ENCODE data around the gene RGS11.

RGS11 gene

DNA sequence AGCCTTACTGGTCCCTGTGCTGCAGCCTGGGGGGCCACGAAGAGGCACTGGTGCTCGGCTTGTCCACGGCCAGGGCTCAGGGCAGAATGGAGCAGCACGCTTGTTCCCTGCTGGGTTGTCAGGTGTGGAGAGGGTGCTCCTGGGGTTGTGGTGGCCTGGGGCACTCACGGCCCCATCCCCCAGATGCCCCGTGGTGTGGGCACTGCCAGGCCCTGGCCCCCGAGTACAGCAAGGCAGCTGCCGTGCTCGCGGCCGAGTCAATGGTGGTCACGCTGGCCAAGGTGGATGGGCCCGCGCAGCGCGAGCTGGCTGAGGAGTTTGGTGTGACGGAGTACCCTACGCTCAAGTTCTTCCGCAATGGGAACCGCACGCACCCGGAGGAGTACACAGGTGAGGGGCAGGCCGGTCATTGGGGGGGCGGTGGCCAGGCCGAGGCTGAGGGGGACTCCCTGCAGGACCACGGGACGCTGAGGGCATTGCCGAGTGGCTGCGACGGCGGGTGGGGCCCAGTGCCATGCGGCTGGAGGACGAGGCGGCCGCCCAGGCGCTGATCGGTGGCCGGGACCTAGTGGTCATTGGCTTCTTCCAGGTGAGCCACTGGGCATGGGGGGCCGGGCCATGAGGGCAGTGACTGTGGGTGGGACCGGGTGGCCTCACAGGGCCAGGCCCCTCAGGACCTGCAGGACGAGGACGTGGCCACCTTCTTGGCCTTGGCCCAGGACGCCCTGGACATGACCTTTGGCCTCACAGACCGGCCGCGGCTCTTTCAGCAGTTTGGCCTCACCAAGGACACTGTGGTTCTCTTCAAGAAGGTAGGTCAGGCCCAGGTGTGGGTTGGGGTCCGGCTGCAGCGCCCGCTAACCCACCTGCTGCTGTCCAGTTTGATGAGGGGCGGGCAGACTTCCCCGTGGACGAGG, 8.7 kb upstream of the RGS11 start:
- H3K4me3 ChIP-seq (ENCODE audit: low read depth, low read length): no peak overlapping the region
- TF ChIP-seq, protein P1, sequence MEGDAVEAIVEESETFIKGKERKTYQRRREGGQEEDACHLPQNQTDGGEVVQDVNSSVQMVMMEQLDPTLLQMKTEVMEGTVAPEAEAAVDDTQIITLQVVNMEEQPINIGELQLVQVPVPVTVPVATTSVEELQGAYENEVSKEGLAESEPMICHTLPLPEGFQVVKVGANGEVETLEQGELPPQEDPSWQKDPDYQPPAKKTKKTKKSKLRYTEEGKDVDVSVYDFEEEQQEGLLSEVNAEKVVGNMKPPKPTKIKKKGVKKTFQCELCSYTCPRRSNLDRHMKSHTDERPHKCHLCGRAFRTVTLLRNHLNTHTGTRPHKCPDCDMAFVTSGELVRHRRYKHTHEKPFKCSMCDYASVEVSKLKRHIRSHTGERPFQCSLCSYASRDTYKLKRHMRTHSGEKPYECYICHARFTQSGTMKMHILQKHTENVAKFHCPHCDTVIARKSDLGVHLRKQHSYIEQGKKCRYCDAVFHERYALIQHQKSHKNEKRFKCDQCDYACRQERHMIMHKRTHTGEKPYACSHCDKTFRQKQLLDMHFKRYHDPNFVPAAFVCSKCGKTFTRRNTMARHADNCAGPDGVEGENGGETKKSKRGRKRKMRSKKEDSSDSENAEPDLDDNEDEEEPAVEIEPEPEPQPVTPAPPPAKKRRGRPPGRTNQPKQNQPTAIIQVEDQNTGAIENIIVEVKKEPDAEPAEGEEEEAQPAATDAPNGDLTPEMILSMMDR (IDR thresholded peaks at IDR 0.05; ENCODE audit: borderline replicate concordance, insufficient read depth, low read depth, low read length): no peak

DNA sequence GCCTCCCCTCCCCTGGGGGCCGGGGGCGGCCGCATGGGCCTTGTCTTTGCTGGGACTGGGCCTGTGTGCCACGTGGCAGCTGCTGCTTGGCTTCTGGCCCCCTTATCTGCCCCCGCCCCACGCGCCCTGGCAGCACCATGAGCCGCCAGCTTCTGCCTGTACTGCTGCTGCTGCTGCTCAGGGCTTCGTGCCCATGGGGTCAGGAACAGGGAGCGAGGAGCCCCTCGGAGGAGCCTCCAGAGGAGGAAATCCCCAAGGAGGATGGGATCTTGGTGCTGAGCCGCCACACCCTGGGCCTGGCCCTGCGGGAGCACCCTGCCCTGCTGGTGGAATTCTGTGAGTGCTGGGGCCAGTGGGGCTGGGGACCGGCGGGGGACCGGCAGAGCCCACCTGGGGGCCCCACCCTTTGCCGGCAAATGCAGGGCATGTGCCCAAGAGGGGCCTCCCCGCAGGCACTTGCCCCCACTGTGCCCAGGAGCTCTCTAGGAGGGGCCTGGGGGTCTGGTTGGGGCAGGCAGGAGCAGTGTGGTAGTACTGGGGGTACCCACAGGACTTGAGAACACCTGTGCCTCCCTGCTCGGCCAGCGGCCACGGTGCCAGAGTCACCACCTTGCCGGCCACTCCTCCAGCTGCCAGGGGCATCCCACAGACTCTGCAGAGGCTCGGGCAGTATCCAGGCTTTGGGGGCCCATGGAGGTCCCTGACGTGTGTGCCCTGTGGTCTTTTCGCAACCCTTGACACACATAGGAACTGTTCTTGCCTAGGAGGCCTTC, 7.5 kb upstream of the RGS11 start, which contains the start of gene PDIA2:
PDIA2 (plus strand) TSS at position 132 of the 773 bp plus-strand sequence; CDS start at position 138, 6 bp downstream.
- TF ChIP-seq, protein P1 (IDR thresholded peaks at IDR 0.05; ENCODE audit: borderline replicate concordance, insufficient read depth, low read depth, low read length): no peak
- H3K4me3 ChIP-seq (ENCODE audit: low read depth, low read length): no peak within 1 kb of the TSS

DNA sequence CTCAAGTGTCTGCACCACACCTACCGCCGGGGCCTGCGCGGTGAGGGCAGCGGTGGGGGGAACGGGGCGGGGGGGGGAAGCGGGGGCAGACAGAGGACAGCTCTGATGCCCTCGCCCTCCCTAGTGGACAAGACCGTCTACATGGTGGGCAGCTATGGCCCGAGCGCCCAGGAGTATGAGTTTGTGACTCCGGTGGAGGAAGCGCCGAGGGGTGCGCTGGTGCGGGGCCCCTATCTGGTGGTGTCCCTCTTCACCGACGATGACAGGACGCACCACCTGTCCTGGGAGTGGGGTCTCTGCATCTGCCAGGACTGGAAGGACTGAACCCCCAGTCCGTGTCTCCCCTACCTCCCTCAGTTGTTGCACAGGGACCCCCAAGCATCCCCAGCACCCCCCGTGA, 6.7 kb upstream of the RGS11 start:
- no peak overlapping the region for H3K4me3 ChIP-seq (ENCODE audit: low read depth, low read length)
- TF ChIP-seq, protein P1 (IDR thresholded peaks at IDR 0.05; ENCODE audit: borderline replicate concordance, insufficient read depth, low read depth, low read length): no peak

DNA sequence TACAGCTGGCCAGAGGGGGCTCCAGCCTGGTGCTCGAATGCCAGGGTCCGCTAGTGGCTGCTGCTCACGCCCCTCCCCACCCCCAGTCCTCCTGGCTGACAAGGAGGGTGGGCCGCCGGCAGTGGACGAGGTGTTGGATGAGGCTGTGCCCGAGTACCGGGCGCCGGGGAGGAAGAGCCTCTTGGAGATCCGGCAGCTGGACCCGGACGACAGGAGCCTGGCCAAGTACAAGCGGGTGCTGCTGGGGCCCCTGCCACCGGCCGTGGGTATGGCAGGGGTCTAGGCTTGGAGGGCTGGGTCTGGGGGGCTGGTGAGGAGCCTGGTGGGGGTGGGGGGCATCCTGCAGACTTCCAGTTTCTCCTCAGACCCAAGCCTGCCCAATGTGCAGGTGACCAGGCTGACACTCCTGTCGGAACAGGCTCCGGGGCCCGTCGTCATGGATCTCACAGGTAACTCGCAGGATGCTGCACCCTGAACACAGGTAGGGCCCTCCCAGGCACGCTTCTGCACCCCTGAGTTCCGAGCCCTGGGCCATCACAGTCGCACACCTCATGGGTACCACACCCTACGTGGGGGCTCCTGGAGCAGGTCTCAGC, 6.0 kb upstream of the RGS11 start:
- H3K4me3 ChIP-seq (ENCODE audit: low read depth, low read length): no peak overlapping the region
- TF ChIP-seq, protein P1 (IDR thresholded peaks at IDR 0.05; ENCODE audit: borderline replicate concordance, insufficient read depth, low read depth, low read length): no peak

DNA sequence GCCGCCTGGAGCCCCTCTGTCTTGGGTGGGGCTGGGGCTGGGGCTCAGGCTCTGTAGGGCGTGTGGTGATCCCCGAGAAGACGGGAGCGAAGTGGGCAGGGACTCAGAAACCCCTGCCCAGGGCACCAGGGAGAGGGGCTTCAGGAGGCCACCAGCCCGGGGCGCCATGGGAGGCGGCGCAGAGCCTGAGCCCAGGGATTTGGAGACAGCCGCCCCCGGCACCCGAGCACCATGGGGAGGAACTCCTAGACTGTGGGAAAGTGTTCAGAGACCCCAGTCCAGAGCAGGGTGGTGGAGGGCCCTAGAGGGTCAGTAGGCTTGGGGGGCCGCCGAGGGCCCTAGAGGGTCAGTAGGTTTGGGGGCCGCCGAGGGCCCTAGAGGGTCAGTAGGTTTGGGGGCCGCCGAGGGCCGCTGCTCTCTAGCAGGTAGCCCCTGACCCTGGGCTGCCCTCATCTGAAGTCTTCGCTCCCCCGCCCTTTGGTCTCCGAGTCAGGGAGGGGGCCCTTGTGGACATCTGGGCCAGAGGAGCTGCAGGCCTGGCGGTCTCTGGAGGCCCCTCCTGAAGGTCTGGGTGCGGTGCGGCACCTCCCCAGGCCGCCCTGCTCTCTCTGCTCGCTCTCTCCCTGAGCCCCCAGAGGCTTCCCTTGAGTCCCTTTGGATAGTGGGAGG, 5.4 kb upstream of the RGS11 start:
- H3K4me3 ChIP-seq (ENCODE audit: low read depth, low read length): no peak overlapping the region
- TF ChIP-seq, protein P1 (IDR thresholded peaks at IDR 0.05; ENCODE audit: borderline replicate concordance, insufficient read depth, low read depth, low read length): no peak

DNA sequence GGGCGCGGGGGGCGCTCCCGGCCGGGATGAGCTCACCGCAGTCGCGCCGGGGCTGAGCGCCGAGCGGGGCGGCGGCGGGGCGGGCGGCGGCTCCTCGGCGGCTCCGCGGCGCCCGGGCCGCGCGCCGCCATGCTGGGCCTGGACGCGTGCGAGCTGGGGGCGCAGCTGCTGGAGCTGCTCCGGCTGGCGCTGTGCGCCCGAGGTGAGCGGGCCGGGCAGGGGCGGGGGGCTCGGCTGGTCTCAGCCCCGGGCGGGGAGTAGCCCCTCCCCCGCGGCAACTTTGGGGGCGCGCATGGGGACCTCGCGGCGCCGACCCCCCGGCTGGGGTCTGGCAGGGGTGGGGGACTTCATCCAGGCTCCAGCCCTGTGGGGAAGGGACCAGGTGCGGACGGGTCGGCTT, 4.8 kb upstream of the RGS11 start, which contains the start of gene ARHGDIG:
ARHGDIG (plus strand) TSS at position 40 of the 400 bp plus-strand sequence; CDS start at position 130, 90 bp downstream.
- TF ChIP-seq, protein P1 (IDR thresholded peaks at IDR 0.05; ENCODE audit: borderline replicate concordance, insufficient read depth, low read depth, low read length): no peak
- H3K4me3 ChIP-seq (ENCODE audit: low read depth, low read length): no peak within 1 kb of the TSS

Data from GM12875 (cell line).